Central memory CD8-positive, alpha-beta T cell (primary cell): ENCODE measurements around the gene KRTCAP2.

Experiments
- ATAC-seq: fragments of 150-1000 bp; cut with Tn5 transposase; replicated peaks from 2 replicates; pipeline ENCODE4 v1.10.0; 2022; ENCODE audit warnings: mild to moderate bottlenecking, moderate FRiP score, moderate number of reproducible peaks; ENCODE audit not compliant: poor library complexity, severe bottlenecking; ENCODE audit errors: extremely low read depth
- DNase-seq, 2 donors: peaks; one replicate each; pipeline ENCODE4 v3.0.0; 2021; ENCODE audit warnings: low spot score in 2 of 2
- H3K27ac Mint-ChIP-seq: one replicate; pipeline ENCODE4 v1.8.0; 2022; ENCODE audit warnings: low read depth, mild to moderate bottlenecking, moderate library complexity, mixed read lengths
- H3K27me3 Mint-ChIP-seq: one replicate; pipeline ENCODE4 v1.8.0; 2022; ENCODE audit warnings: mixed read lengths
- H3K36me3 Mint-ChIP-seq: one replicate; pipeline ENCODE4 v1.8.0; 2022; ENCODE audit warnings: mild to moderate bottlenecking, moderate library complexity, mixed read lengths; ENCODE audit not compliant: insufficient read depth
- H3K4me1 Mint-ChIP-seq: one replicate; pipeline ENCODE4 v1.8.0; 2022; ENCODE audit warnings: mixed read lengths
- H3K4me3 Mint-ChIP-seq: one replicate; pipeline ENCODE4 v1.8.0; 2022; ENCODE audit warnings: mild to moderate bottlenecking, moderate library complexity, mixed read lengths
- H3K9me3 Mint-ChIP-seq: one replicate; pipeline ENCODE4 v1.8.0; 2022; ENCODE audit warnings: mixed read lengths

The KRTCAP2 gene

GRCh38 chr1:155127967-155128754, 44.9 kb downstream of the KRTCAP2 start:
- Mint-ChIP-seq H3K27ac (peak overlapping the region; percentile 13), H3K27me3 (peaks cover 44% of the 10 kb centered on the region), H3K9me3 (no peaks in the 10 kb centered on the region), H3K4me3 (peak overlapping the region; percentile 81), H3K36me3 (no peaks in the 10 kb centered on the region), H3K4me1 (peaks cover 24% of the 10 kb centered on the region)
- ATAC-seq (no peak), DNase-seq (no peak)

GRCh38 chr1:155127105-155127966, 45.8 kb downstream of the KRTCAP2 start, which contains the start of gene EFNA1:
EFNA1 (plus strand) TSS chr1:155127876; CDS start chr1:155127978, 102 bp downstream.
- H3K4me3 Mint-ChIP-seq, result peak within 1 kb of the TSS; percentile 81
- peaks cover 24% of the 10 kb centered on the region for H3K4me1 Mint-ChIP-seq
- H3K9me3 Mint-ChIP-seq, result no peaks in the 10 kb centered on the region
- ATAC-seq (peak; percentile 22), DNase-seq (no peak)
- peaks cover 44% of the 10 kb centered on the region for H3K27me3 Mint-ChIP-seq
- H3K36me3 Mint-ChIP-seq, result no peaks in the 10 kb centered on the region
- peak within 1 kb of the TSS; percentile 30 for H3K27ac Mint-ChIP-seq

GRCh38 chr1:155126556-155127104, 46.5 kb downstream of the KRTCAP2 start:
- DNase-seq, result peak in 1 of 2 donors; percentile 50
- peak; percentile 93 for ATAC-seq
- peaks cover 24% of the 10 kb centered on the region for H3K4me1 Mint-ChIP-seq
- no peaks in the 10 kb centered on the region for H3K36me3 Mint-ChIP-seq
- H3K4me3 Mint-ChIP-seq, result peak overlapping the region; percentile 81
- H3K27me3 Mint-ChIP-seq, result peaks cover 44% of the 10 kb centered on the region
- peak overlapping the region; percentile 30 for H3K27ac Mint-ChIP-seq
- H3K9me3 Mint-ChIP-seq, result no peaks in the 10 kb centered on the region

- H3K27ac Mint-ChIP-seq, result no peak overlapping the region
- DNase-seq (no peak), ATAC-seq (no peak)
- H3K4me1 Mint-ChIP-seq, result peaks cover 24% of the 10 kb centered on the region
- H3K36me3 Mint-ChIP-seq, result no peaks in the 10 kb centered on the region
- no peaks in the 10 kb centered on the region for H3K9me3 Mint-ChIP-seq
- peaks cover 41% of the 10 kb centered on the region for H3K27me3 Mint-ChIP-seq
- H3K4me3 Mint-ChIP-seq, result peak overlapping the region; percentile 81
Measured at GRCh38 chr1:155125946-155126555, 47.1 kb downstream of the KRTCAP2 start.

GRCh38 chr1:155125511-155125945, 47.6 kb downstream of the KRTCAP2 start:
- Mint-ChIP-seq H3K4me3 (peak overlapping the region; percentile 32), H3K27ac (no peak overlapping the region), H3K4me1 (peaks cover 24% of the 10 kb centered on the region), H3K9me3 (no peaks in the 10 kb centered on the region), H3K36me3 (no peaks in the 10 kb centered on the region), H3K27me3 (peaks cover 36% of the 10 kb centered on the region)
- DNase-seq, result no peak
- ATAC-seq, result no peak

GRCh38 chr1:155124503-155125463, 48.3 kb downstream of the KRTCAP2 start:
- ATAC-seq (no peak), DNase-seq (no peak)
- H3K9me3 Mint-ChIP-seq, result no peaks in the 10 kb centered on the region
- H3K36me3 Mint-ChIP-seq, result no peaks in the 10 kb centered on the region
- H3K4me3 Mint-ChIP-seq, result no peak overlapping the region
- H3K27ac Mint-ChIP-seq, result no peak overlapping the region
- H3K27me3 Mint-ChIP-seq, result peaks cover 31% of the 10 kb centered on the region
- peaks cover 24% of the 10 kb centered on the region for H3K4me1 Mint-ChIP-seq

- peaks cover 22% of the 10 kb centered on the region for H3K27me3 Mint-ChIP-seq
Measured at GRCh38 chr1:155123801-155124200, 49.3 kb downstream of the KRTCAP2 start.

GRCh38 chr1:155122308-155122707, 50.8 kb downstream of the KRTCAP2 start:
- DNase-seq (no peak), ATAC-seq (no peak)
- no peaks in the 10 kb centered on the region for H3K9me3 Mint-ChIP-seq
- H3K4me1 Mint-ChIP-seq, result peaks cover 9% of the 10 kb centered on the region
- no peak overlapping the region for H3K4me3 Mint-ChIP-seq
- H3K27ac Mint-ChIP-seq, result no peak overlapping the region
- H3K27me3 Mint-ChIP-seq, result peaks cover 19% of the 10 kb centered on the region
- no peaks in the 10 kb centered on the region for H3K36me3 Mint-ChIP-seq

More at GRCh38 chr1:155123801-155124200, 49.3 kb downstream of the KRTCAP2 start:
- no peaks in the 10 kb centered on the region for H3K36me3 Mint-ChIP-seq
- peaks cover 20% of the 10 kb centered on the region for H3K4me1 Mint-ChIP-seq
- no peaks in the 10 kb centered on the region for H3K9me3 Mint-ChIP-seq
- DNase-seq (no peak), ATAC-seq (no peak)
- H3K27ac Mint-ChIP-seq, result no peak overlapping the region
- H3K4me3 Mint-ChIP-seq, result no peak overlapping the region

- no peak overlapping the region for H3K4me3 Mint-ChIP-seq
- ATAC-seq, result no peak
Measured at GRCh38 chr1:155121249-155121648, 51.9 kb downstream of the KRTCAP2 start.

GRCh38 chr1:155120253-155120652, 52.9 kb downstream of the KRTCAP2 start:
- Mint-ChIP-seq H3K4me1 (no peaks in the 10 kb centered on the region), H3K27ac (peak overlapping the region; percentile 17), H3K27me3 (peaks cover 23% of the 10 kb centered on the region), H3K36me3 (peaks cover under 1% of the 10 kb centered on the region), H3K9me3 (no peaks in the 10 kb centered on the region), H3K4me3 (no peak overlapping the region)
- DNase-seq, result no peak
- ATAC-seq, result no peak

More at GRCh38 chr1:155121249-155121648, 51.9 kb downstream of the KRTCAP2 start:
- H3K27me3 Mint-ChIP-seq, result peaks cover 19% of the 10 kb centered on the region
- no peak overlapping the region for H3K27ac Mint-ChIP-seq
- no peak for DNase-seq
- no peaks in the 10 kb centered on the region for H3K4me1 Mint-ChIP-seq
- no peaks in the 10 kb centered on the region for H3K36me3 Mint-ChIP-seq
- H3K9me3 Mint-ChIP-seq, result no peaks in the 10 kb centered on the region
